HG02798 (cell line): ENCODE results near the gene NPSR1.

Experiments
- ATAC-seq: cut with Tn5 transposase; IDR thresholded peaks from one replicate; pipeline ENCODE4 v1.9.1; 2021; ENCODE audit warnings: mild to moderate bottlenecking; ENCODE audit not compliant: unreplicated experiment, poor library complexity

NPSR1 gene

GRCh38 chr7:34830390-34830789, 172.4 kb downstream of the NPSR1 start:
- no peak for ATAC-seq

GRCh38 chr7:34831436-34831835, 173.4 kb downstream of the NPSR1 start:
- no peak for ATAC-seq

- no peak for ATAC-seq
These were observed 174.0 kb downstream of the NPSR1 start for GRCh38 chr7:34832020-34832419.

GRCh38 chr7:34835901-34836600, 178.0 kb downstream of the NPSR1 start:
- ATAC-seq = no peak

- no peak for ATAC-seq
These were observed 179.3 kb downstream of the NPSR1 start for GRCh38 chr7:34837316-34837715.

- no peak for ATAC-seq
These were observed 179.8 kb downstream of the NPSR1 start for GRCh38 chr7:34837801-34838201.

- ATAC-seq = no peak
These were observed 180.3 kb downstream of the NPSR1 start for GRCh38 chr7:34838329-34838728.

- ATAC-seq = no peak
These were observed 181.6 kb downstream of the NPSR1 start for GRCh38 chr7:34839645-34840044.

- ATAC-seq = no peak
These were observed 182.3 kb downstream of the NPSR1 start for GRCh38 chr7:34840176-34840785.

GRCh38 chr7:34841326-34841725, 183.3 kb downstream of the NPSR1 start:
- ATAC-seq = no peak

- no peak for ATAC-seq
These were observed 184.8 kb downstream of the NPSR1 start for GRCh38 chr7:34842782-34843181.

GRCh38 chr7:34844406-34844805, 186.4 kb downstream of the NPSR1 start:
- no peak for ATAC-seq

GRCh38 chr7:34844936-34845665, 187.1 kb downstream of the NPSR1 start:
- no peak for ATAC-seq

GRCh38 chr7:34845666-34846361, 187.8 kb downstream of the NPSR1 start:
- no peak for ATAC-seq

- ATAC-seq = no peak
These were observed 189.0 kb downstream of the NPSR1 start for GRCh38 chr7:34846976-34847375.

GRCh38 chr7:34848670-34849069, 190.7 kb downstream of the NPSR1 start:
- ATAC-seq = no peak

- no peak for ATAC-seq
These were observed 191.3 kb downstream of the NPSR1 start for GRCh38 chr7:34849163-34849960.

GRCh38 chr7:34849986-34850385, 192.0 kb downstream of the NPSR1 start:
- ATAC-seq = no peak

GRCh38 chr7:34850681-34851080, 192.7 kb downstream of the NPSR1 start:
- no peak for ATAC-seq

- no peak for ATAC-seq
These were observed 193.4 kb downstream of the NPSR1 start for GRCh38 chr7:34851431-34851830.
